ENCODE data around the gene CDH10.

CDH10 gene

GRCh38 chr5:24547132-24547531 lies 97.6 kb downstream of the CDH10 start:
- no peaks in the 10 kb centered on the region for H3K4me1 ChIP-seq (ENCODE audit: control insufficient read depth in 2 of 2, insufficient read depth in 2 of 2, low read length in 2 of 2)
- H3K9ac ChIP-seq (ENCODE audit: low read depth in 1 of 2, low read length in 2 of 2): no peak overlapping the region
- no peaks in the 10 kb centered on the region for H3K9me3 ChIP-seq (ENCODE audit: control insufficient read depth in 2 of 2, low read length in 2 of 2)
- no peaks in the 10 kb centered on the region for H3K27me3 ChIP-seq (ENCODE audit: control insufficient read depth in 2 of 2, insufficient read depth in 2 of 2, low read length in 2 of 2)
- H3K4me3 ChIP-seq (ENCODE audit: low read length in 2 of 2): no peak overlapping the region
- no peak overlapping the region for H3K27ac ChIP-seq (ENCODE audit: low read depth in 2 of 2, low read length in 2 of 2)
- no peaks in the 10 kb centered on the region for H3K36me3 ChIP-seq (ENCODE audit: control insufficient read depth in 2 of 2, insufficient read depth in 2 of 2, low read length in 2 of 2)

GRCh38 chr5:24539613-24540012 lies 105.2 kb downstream of the CDH10 start:
- no peaks in the 10 kb centered on the region for H3K9me3 ChIP-seq (ENCODE audit: control insufficient read depth in 2 of 2, low read length in 2 of 2)
- H3K9ac ChIP-seq (ENCODE audit: low read depth in 1 of 2, low read length in 2 of 2): no peak overlapping the region
- no peak overlapping the region for H3K4me3 ChIP-seq (ENCODE audit: low read length in 2 of 2)
- no peaks in the 10 kb centered on the region for H3K36me3 ChIP-seq (ENCODE audit: control insufficient read depth in 2 of 2, insufficient read depth in 2 of 2, low read length in 2 of 2)
- H3K27me3 ChIP-seq (ENCODE audit: control insufficient read depth in 2 of 2, insufficient read depth in 2 of 2, low read length in 2 of 2): no peaks in the 10 kb centered on the region
- H3K4me1 ChIP-seq (ENCODE audit: control insufficient read depth in 2 of 2, insufficient read depth in 2 of 2, low read length in 2 of 2): no peaks in the 10 kb centered on the region
- no peak overlapping the region for H3K27ac ChIP-seq (ENCODE audit: low read depth in 2 of 2, low read length in 2 of 2)

DNA sequence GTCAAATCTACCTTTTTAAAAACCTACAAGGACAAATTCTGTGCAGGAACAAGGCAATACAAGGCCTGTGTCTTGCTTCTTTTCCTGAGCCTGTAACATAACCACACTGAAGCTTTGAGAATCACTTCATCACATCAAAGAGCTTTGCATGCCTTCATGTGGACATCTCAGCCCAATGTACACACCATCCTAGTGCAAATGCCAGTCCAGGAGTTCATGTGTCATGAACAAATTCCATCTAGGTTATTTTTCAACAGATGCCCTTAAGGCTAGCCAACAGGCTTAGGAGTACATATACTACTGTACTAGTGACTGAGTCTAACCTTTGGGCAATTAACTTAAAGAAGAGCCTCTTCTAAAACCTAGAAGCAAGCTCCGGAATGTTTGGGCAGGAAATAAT lies 106.4 kb downstream of the CDH10 start:
- H3K9me3 ChIP-seq (ENCODE audit: control insufficient read depth in 2 of 2, low read length in 2 of 2): no peaks in the 10 kb centered on the region
- no peaks in the 10 kb centered on the region for H3K36me3 ChIP-seq (ENCODE audit: control insufficient read depth in 2 of 2, insufficient read depth in 2 of 2, low read length in 2 of 2)
- H3K27ac ChIP-seq (ENCODE audit: low read depth in 2 of 2, low read length in 2 of 2): no peak overlapping the region
- no peaks in the 10 kb centered on the region for H3K4me1 ChIP-seq (ENCODE audit: control insufficient read depth in 2 of 2, insufficient read depth in 2 of 2, low read length in 2 of 2)
- no peak overlapping the region for H3K4me3 ChIP-seq (ENCODE audit: low read length in 2 of 2)
- no peaks in the 10 kb centered on the region for H3K27me3 ChIP-seq (ENCODE audit: control insufficient read depth in 2 of 2, insufficient read depth in 2 of 2, low read length in 2 of 2)
- H3K9ac ChIP-seq (ENCODE audit: low read depth in 1 of 2, low read length in 2 of 2): no peak overlapping the region

- H3K27ac ChIP-seq (ENCODE audit: low read depth in 2 of 2, low read length in 2 of 2): no peak overlapping the region
- no peaks in the 10 kb centered on the region for H3K4me1 ChIP-seq (ENCODE audit: control insufficient read depth in 2 of 2, insufficient read depth in 2 of 2, low read length in 2 of 2)
- H3K4me3 ChIP-seq (ENCODE audit: low read length in 2 of 2): no peak overlapping the region
- no peaks in the 10 kb centered on the region for H3K27me3 ChIP-seq (ENCODE audit: control insufficient read depth in 2 of 2, insufficient read depth in 2 of 2, low read length in 2 of 2)
- no peak overlapping the region for H3K9ac ChIP-seq (ENCODE audit: low read depth in 1 of 2, low read length in 2 of 2)
- no peaks in the 10 kb centered on the region for H3K36me3 ChIP-seq (ENCODE audit: control insufficient read depth in 2 of 2, insufficient read depth in 2 of 2, low read length in 2 of 2)
- no peaks in the 10 kb centered on the region for H3K9me3 ChIP-seq (ENCODE audit: control insufficient read depth in 2 of 2, low read length in 2 of 2)
Observed at GRCh38 chr5:24535646-24536045, 109.1 kb downstream of the CDH10 start.

GRCh38 chr5:24530906-24531305 lies 113.9 kb downstream of the CDH10 start:
- H3K9ac ChIP-seq (ENCODE audit: low read depth in 1 of 2, low read length in 2 of 2): no peak overlapping the region
- H3K36me3 ChIP-seq (ENCODE audit: control insufficient read depth in 2 of 2, insufficient read depth in 2 of 2, low read length in 2 of 2): no peaks in the 10 kb centered on the region
- H3K27ac ChIP-seq (ENCODE audit: low read depth in 2 of 2, low read length in 2 of 2): no peak overlapping the region
- no peaks in the 10 kb centered on the region for H3K9me3 ChIP-seq (ENCODE audit: control insufficient read depth in 2 of 2, low read length in 2 of 2)
- H3K4me3 ChIP-seq (ENCODE audit: low read length in 2 of 2): no peak overlapping the region
- H3K4me1 ChIP-seq (ENCODE audit: control insufficient read depth in 2 of 2, insufficient read depth in 2 of 2, low read length in 2 of 2): no peaks in the 10 kb centered on the region
- H3K27me3 ChIP-seq (ENCODE audit: control insufficient read depth in 2 of 2, insufficient read depth in 2 of 2, low read length in 2 of 2): no peaks in the 10 kb centered on the region

GRCh38 chr5:24525414-24525813 lies 119.4 kb downstream of the CDH10 start:
- H3K27me3 ChIP-seq (ENCODE audit: control insufficient read depth in 2 of 2, insufficient read depth in 2 of 2, low read length in 2 of 2): no peaks in the 10 kb centered on the region
- H3K4me1 ChIP-seq (ENCODE audit: control insufficient read depth in 2 of 2, insufficient read depth in 2 of 2, low read length in 2 of 2): no peaks in the 10 kb centered on the region
- no peaks in the 10 kb centered on the region for H3K9me3 ChIP-seq (ENCODE audit: control insufficient read depth in 2 of 2, low read length in 2 of 2)
- no peak overlapping the region for H3K27ac ChIP-seq (ENCODE audit: low read depth in 2 of 2, low read length in 2 of 2)
- H3K9ac ChIP-seq (ENCODE audit: low read depth in 1 of 2, low read length in 2 of 2): no peak overlapping the region
- no peaks in the 10 kb centered on the region for H3K36me3 ChIP-seq (ENCODE audit: control insufficient read depth in 2 of 2, insufficient read depth in 2 of 2, low read length in 2 of 2)
- H3K4me3 ChIP-seq (ENCODE audit: low read length in 2 of 2): no peak overlapping the region

DNA sequence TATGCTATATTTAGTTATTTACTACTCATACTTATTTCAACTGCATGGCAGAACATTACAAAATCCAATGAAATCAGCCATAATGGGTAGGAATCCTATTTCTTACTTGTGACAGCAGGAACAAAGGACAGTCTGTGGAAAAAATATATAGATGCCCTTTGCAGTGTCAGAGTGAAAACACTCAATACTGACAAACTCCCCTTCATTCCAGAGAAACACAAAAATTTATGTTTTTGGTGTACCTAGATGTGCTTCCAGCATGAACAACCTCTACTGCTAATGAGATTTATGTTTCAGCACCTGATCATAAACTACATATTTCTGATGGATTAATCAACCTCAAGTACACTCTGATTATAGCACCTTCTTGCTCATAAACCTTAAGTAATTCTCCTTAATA lies 132.4 kb downstream of the CDH10 start:
- Histone ChIP-seq H3K27me3 (ENCODE audit: control insufficient read depth in 2 of 2, insufficient read depth in 2 of 2, low read length in 2 of 2) (no peaks in the 10 kb centered on the region), H3K27ac (ENCODE audit: low read depth in 2 of 2, low read length in 2 of 2) (no peak overlapping the region), H3K36me3 (ENCODE audit: control insufficient read depth in 2 of 2, insufficient read depth in 2 of 2, low read length in 2 of 2) (no peaks in the 10 kb centered on the region), H3K9ac (ENCODE audit: low read depth in 1 of 2, low read length in 2 of 2) (no peak overlapping the region), H3K9me3 (ENCODE audit: control insufficient read depth in 2 of 2, low read length in 2 of 2) (no peaks in the 10 kb centered on the region), H3K4me3 (ENCODE audit: low read length in 2 of 2) (no peak overlapping the region), H3K4me1 (ENCODE audit: control insufficient read depth in 2 of 2, insufficient read depth in 2 of 2, low read length in 2 of 2) (no peaks in the 10 kb centered on the region)

DNA sequence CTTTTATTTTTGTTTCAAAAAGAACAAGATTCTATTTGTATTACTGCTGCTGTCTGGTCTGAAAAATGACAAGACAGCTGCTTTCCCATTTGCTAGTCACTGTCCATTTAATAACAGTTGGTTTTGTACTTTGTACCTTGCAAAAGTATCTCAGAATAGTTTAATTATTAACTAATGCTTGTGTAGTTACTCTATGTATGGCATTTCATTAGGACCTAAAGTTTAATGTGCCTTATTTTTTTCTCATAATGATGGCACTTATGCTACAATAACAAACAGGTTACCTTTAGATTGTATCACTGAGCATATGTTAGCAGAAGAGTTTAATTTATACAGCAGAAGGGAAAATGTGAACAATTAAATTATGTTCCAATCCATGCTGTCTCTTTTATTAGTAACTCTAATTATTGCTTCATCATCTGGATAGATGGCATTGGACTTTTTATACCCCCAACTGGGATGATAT lies 134.2 kb downstream of the CDH10 start:
- Histone ChIP-seq H3K27me3 (ENCODE audit: control insufficient read depth in 2 of 2, insufficient read depth in 2 of 2, low read length in 2 of 2) (no peaks in the 10 kb centered on the region), H3K27ac (ENCODE audit: low read depth in 2 of 2, low read length in 2 of 2) (no peak overlapping the region)

GRCh38 chr5:24509943-24510342 lies 134.8 kb downstream of the CDH10 start:
- Histone ChIP-seq H3K27me3 (ENCODE audit: control insufficient read depth in 2 of 2, insufficient read depth in 2 of 2, low read length in 2 of 2) (no peaks in the 10 kb centered on the region), H3K4me1 (ENCODE audit: control insufficient read depth in 2 of 2, insufficient read depth in 2 of 2, low read length in 2 of 2) (no peaks in the 10 kb centered on the region), H3K27ac (ENCODE audit: low read depth in 2 of 2, low read length in 2 of 2) (no peak overlapping the region), H3K4me3 (ENCODE audit: low read length in 2 of 2) (no peak overlapping the region), H3K9me3 (ENCODE audit: control insufficient read depth in 2 of 2, low read length in 2 of 2) (no peaks in the 10 kb centered on the region), H3K9ac (ENCODE audit: low read depth in 1 of 2, low read length in 2 of 2) (no peak overlapping the region), H3K36me3 (ENCODE audit: control insufficient read depth in 2 of 2, insufficient read depth in 2 of 2, low read length in 2 of 2) (no peaks in the 10 kb centered on the region)

More for the DNA sequence above, 134.2 kb downstream of the CDH10 start:
- Histone ChIP-seq H3K4me1 (ENCODE audit: control insufficient read depth in 2 of 2, insufficient read depth in 2 of 2, low read length in 2 of 2) (no peaks in the 10 kb centered on the region), H3K4me3 (ENCODE audit: low read length in 2 of 2) (no peak overlapping the region), H3K36me3 (ENCODE audit: control insufficient read depth in 2 of 2, insufficient read depth in 2 of 2, low read length in 2 of 2) (no peaks in the 10 kb centered on the region), H3K9ac (ENCODE audit: low read depth in 1 of 2, low read length in 2 of 2) (no peak overlapping the region), H3K9me3 (ENCODE audit: control insufficient read depth in 2 of 2, low read length in 2 of 2) (no peaks in the 10 kb centered on the region)

GRCh38 chr5:24505258-24505657 lies 139.5 kb downstream of the CDH10 start:
- Histone ChIP-seq H3K4me1 (ENCODE audit: control insufficient read depth in 2 of 2, insufficient read depth in 2 of 2, low read length in 2 of 2) (no peaks in the 10 kb centered on the region), H3K36me3 (ENCODE audit: control insufficient read depth in 2 of 2, insufficient read depth in 2 of 2, low read length in 2 of 2) (no peaks in the 10 kb centered on the region), H3K9me3 (ENCODE audit: control insufficient read depth in 2 of 2, low read length in 2 of 2) (no peaks in the 10 kb centered on the region), H3K27me3 (ENCODE audit: control insufficient read depth in 2 of 2, insufficient read depth in 2 of 2, low read length in 2 of 2) (no peaks in the 10 kb centered on the region), H3K9ac (ENCODE audit: low read depth in 1 of 2, low read length in 2 of 2) (no peak overlapping the region), H3K4me3 (ENCODE audit: low read length in 2 of 2) (no peak overlapping the region), H3K27ac (ENCODE audit: low read depth in 2 of 2, low read length in 2 of 2) (no peak overlapping the region)

- Histone ChIP-seq H3K36me3 (ENCODE audit: control insufficient read depth in 2 of 2, insufficient read depth in 2 of 2, low read length in 2 of 2) (no peaks in the 10 kb centered on the region), H3K27ac (ENCODE audit: low read depth in 2 of 2, low read length in 2 of 2) (no peak overlapping the region), H3K27me3 (ENCODE audit: control insufficient read depth in 2 of 2, insufficient read depth in 2 of 2, low read length in 2 of 2) (no peaks in the 10 kb centered on the region), H3K9ac (ENCODE audit: low read depth in 1 of 2, low read length in 2 of 2) (no peak overlapping the region), H3K9me3 (ENCODE audit: control insufficient read depth in 2 of 2, low read length in 2 of 2) (no peaks in the 10 kb centered on the region), H3K4me1 (ENCODE audit: control insufficient read depth in 2 of 2, insufficient read depth in 2 of 2, low read length in 2 of 2) (no peaks in the 10 kb centered on the region), H3K4me3 (ENCODE audit: low read length in 2 of 2) (no peak overlapping the region)
Observed at GRCh38 chr5:24497591-24498157, 147.1 kb downstream of the CDH10 start.

Measured in mucosa of rectum (tissue), 2 donors.